Measurements from ENCODE around the gene ADORA1.

The ADORA1 gene

GRCh38 chr1:203175827-203176241 lies 48.3 kb downstream of the ADORA1 start:
- no peak for ATAC-seq

DNA sequence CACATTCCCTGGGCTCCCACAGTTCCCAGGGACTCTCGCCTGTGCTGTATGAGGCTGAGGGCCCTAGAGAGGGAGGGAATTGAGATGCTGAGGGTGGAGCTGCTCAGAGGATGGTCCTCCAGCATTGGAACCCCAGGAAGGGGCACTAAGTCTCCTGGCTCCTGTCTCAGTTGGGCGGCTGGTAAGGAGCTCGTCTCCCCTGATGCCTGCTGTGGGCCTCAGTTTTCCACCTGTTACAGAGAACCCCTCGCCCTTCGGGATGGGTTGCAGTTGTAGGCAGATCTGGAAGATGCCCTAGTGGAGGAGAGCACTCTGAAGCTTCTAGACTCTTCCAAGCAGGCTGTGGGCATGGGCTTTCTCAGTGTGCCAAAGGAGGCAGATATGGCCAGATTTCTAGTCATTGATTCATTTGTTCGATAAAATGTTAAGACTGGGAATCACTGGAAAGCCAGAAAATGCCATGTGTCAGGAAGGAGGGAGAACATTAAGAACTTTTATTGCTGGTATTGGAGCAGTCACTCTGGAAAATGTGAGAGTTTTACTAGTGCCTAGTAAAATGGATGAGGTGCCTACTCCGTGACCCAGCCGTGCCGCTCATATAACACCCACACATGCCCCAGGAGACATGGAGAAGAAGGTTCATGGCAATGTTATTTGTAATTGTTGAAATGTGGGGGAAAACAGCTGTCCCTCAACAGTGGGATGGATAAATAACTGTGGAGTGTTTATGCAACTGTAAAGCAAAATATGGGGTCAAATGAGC lies 48.9 kb downstream of the ADORA1 start:
- H3K36me3 Mint-ChIP-seq, result no peaks in the 10 kb centered on the region
- H3K27ac Mint-ChIP-seq, result no peak overlapping the region
- no peak for DNase-seq (ENCODE audit: low spot score in 2 of 2)
- no peaks in the 10 kb centered on the region for H3K9me3 Mint-ChIP-seq
- no peak for ATAC-seq
- H3K4me3 Mint-ChIP-seq, result no peak overlapping the region
- no peaks in the 10 kb centered on the region for H3K4me1 Mint-ChIP-seq

More at GRCh38 chr1:203175827-203176241, 48.3 kb downstream of the ADORA1 start:
- Mint-ChIP-seq H3K36me3 (no peaks in the 10 kb centered on the region), H3K4me1 (no peaks in the 10 kb centered on the region), H3K4me3 (no peak overlapping the region), H3K9me3 (no peaks in the 10 kb centered on the region), H3K27ac (no peak overlapping the region)
- DNase-seq (ENCODE audit: low spot score in 2 of 2), result no peak

DNA sequence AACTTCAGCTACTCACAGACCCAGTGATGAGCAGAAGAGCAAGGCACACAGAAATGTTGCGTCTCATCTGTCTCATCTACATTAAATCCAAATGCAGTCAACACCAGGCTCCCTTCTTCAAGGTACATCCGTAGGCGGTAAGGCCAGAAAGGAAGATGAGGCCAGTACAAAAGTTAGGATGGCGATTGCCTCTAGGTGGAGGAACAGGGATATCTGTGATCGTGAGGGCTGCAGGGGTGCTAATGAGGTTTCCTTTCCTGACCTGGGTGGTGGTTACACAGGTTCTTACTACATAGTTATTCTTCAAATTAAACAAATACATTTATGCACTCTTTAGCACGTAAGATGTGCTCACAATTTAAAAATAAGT lies 49.5 kb downstream of the ADORA1 start:
- Mint-ChIP-seq H3K36me3 (no peaks in the 10 kb centered on the region), H3K4me1 (no peaks in the 10 kb centered on the region), H3K4me3 (no peak overlapping the region), H3K9me3 (no peaks in the 10 kb centered on the region), H3K27ac (no peak overlapping the region)
- DNase-seq (ENCODE audit: low spot score in 2 of 2) (no peak), ATAC-seq (no peak)

DNA sequence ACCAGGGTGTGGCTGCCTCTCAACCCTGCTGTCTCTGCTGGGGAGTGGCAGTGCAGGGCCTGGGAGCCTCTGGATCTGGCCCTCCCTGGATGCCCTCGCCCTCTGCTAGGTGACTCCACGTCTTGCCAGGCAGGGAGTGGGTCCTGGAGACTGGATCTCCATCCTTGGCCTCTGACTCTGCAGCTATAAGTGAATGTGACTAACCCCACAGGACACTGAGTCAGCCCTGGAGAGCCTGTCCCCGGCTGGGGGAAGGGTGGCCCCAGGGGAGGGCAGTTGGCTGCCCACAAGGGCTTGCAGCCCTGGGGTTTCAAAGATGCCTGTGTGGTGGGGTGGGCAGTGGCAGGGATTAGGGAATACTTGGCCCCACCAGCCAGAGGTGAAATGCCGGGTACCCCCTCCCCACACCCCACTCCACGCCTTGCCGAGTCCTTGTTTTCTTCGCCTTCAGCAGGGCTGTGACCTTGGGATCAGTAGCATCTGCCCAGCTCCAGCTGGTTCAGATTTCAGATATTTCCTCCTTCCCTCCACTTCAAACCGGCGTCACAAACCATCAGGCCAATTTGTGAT lies 50.0 kb downstream of the ADORA1 start:
- H3K4me3 Mint-ChIP-seq, result no peak overlapping the region
- no peaks in the 10 kb centered on the region for H3K9me3 Mint-ChIP-seq
- DNase-seq (ENCODE audit: low spot score in 2 of 2) (no peak), ATAC-seq (no peak)
- H3K36me3 Mint-ChIP-seq, result no peaks in the 10 kb centered on the region
- no peaks in the 10 kb centered on the region for H3K4me1 Mint-ChIP-seq
- no peak overlapping the region for H3K27ac Mint-ChIP-seq

GRCh38 chr1:203178083-203178482 lies 50.6 kb downstream of the ADORA1 start:
- ATAC-seq (no peak), DNase-seq (ENCODE audit: low spot score in 2 of 2) (no peak)
- no peaks in the 10 kb centered on the region for H3K9me3 Mint-ChIP-seq
- H3K36me3 Mint-ChIP-seq, result no peaks in the 10 kb centered on the region
- no peaks in the 10 kb centered on the region for H3K4me1 Mint-ChIP-seq
- H3K4me3 Mint-ChIP-seq, result no peak overlapping the region
- no peak overlapping the region for H3K27ac Mint-ChIP-seq

GRCh38 chr1:203178821-203179666 lies 51.5 kb downstream of the ADORA1 start:
- no peaks in the 10 kb centered on the region for H3K4me1 Mint-ChIP-seq
- no peak overlapping the region for H3K27ac Mint-ChIP-seq
- no peak for ATAC-seq
- H3K4me3 Mint-ChIP-seq, result no peak overlapping the region
- no peaks in the 10 kb centered on the region for H3K9me3 Mint-ChIP-seq
- DNase-seq (ENCODE audit: low spot score in 2 of 2), result no peak
- no peaks in the 10 kb centered on the region for H3K36me3 Mint-ChIP-seq

- ATAC-seq (no peak), DNase-seq (ENCODE audit: low spot score in 2 of 2) (no peak)
- H3K9me3 Mint-ChIP-seq, result no peaks in the 10 kb centered on the region
- H3K4me1 Mint-ChIP-seq, result no peaks in the 10 kb centered on the region
- no peaks in the 10 kb centered on the region for H3K36me3 Mint-ChIP-seq
- H3K4me3 Mint-ChIP-seq, result no peak overlapping the region
- H3K27ac Mint-ChIP-seq, result no peak overlapping the region
Measured at GRCh38 chr1:203179667-203180005, 52.1 kb downstream of the ADORA1 start.

GRCh38 chr1:203180611-203181330 lies 53.2 kb downstream of the ADORA1 start:
- Mint-ChIP-seq H3K4me1 (no peaks in the 10 kb centered on the region), H3K27ac (no peak overlapping the region), H3K36me3 (no peaks in the 10 kb centered on the region), H3K9me3 (no peaks in the 10 kb centered on the region), H3K4me3 (no peak overlapping the region)
- DNase-seq (ENCODE audit: low spot score in 2 of 2) (no peak), ATAC-seq (no peak)

DNA sequence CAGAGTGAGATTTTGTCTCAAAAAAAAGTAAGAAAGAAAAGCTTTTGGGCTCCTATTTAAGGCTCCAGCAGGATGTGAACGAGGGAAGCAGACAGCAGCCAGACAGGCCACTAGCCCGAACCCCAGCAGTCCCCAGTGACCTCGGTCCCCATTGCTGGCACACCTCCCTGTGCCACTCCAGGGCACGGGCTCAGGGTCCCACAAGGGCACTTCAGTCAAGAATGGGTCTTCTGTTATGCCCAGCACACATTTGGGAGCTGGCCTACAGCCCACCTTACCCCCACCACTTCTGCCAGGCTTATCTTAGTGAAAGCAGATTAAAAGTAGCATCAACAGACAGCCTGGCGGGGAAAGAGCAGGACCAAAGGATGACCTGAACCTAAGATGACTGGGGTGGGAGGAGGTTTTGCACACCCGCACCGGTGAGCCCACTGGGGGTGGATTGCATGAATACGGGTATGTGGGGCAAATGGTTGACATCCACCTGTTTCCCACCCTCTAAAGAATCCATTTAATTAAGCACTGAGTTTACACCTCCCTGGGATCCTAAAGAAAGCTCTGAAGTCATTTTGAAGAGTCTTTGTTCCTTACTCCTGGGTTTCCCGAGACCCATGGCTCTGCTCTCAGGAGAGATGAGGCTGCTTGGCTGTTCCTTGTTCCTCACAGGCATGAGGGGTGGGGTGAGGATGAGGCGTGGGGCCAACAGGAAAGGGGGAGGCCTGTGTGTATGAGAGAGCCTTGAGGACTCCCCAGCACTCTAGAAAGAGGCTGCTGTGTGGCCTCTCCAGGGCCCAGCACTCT lies 54.3 kb downstream of the ADORA1 start:
- no peak for ATAC-seq
- H3K4me3 Mint-ChIP-seq, result no peak overlapping the region
- no peaks in the 10 kb centered on the region for H3K36me3 Mint-ChIP-seq
- H3K27ac Mint-ChIP-seq, result no peak overlapping the region
- no peak for DNase-seq (ENCODE audit: low spot score in 2 of 2)
- H3K9me3 Mint-ChIP-seq, result no peaks in the 10 kb centered on the region
- no peaks in the 10 kb centered on the region for H3K4me1 Mint-ChIP-seq

GRCh38 chr1:203182387-203182953 lies 54.9 kb downstream of the ADORA1 start:
- H3K9me3 Mint-ChIP-seq, result no peaks in the 10 kb centered on the region

DNA sequence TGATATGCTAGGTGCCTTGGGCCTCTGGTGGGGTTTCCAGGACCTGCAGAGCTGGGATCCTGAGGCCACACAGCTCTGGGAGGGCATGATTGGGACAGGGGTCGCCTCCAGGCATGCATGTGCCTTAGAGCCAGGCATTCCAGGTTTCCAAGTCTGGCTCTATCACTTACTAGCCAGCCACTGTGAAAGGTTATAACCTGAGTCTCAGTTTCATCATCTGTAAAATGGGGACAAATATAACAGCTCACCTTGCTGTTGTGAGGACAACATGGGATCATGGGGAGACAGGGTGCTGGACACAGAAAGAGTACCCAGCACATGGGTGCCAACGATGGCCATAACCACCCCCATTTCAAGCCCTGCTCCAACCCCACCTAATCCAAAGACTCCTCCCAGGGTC lies 56.3 kb downstream of the ADORA1 start:
- H3K27ac Mint-ChIP-seq, result no peak overlapping the region
- H3K4me1 Mint-ChIP-seq, result no peaks in the 10 kb centered on the region
- H3K36me3 Mint-ChIP-seq, result no peaks in the 10 kb centered on the region
- ATAC-seq, result no peak
- no peak for DNase-seq (ENCODE audit: low spot score in 2 of 2)
- no peak overlapping the region for H3K4me3 Mint-ChIP-seq
- no peaks in the 10 kb centered on the region for H3K9me3 Mint-ChIP-seq

More at GRCh38 chr1:203182387-203182953, 54.9 kb downstream of the ADORA1 start:
- no peak overlapping the region for H3K4me3 Mint-ChIP-seq
- no peaks in the 10 kb centered on the region for H3K4me1 Mint-ChIP-seq
- DNase-seq (ENCODE audit: low spot score in 2 of 2), result no peak
- ATAC-seq, result no peak
- no peak overlapping the region for H3K27ac Mint-ChIP-seq
- H3K36me3 Mint-ChIP-seq, result no peaks in the 10 kb centered on the region

GRCh38 chr1:203184467-203184866 lies 56.9 kb downstream of the ADORA1 start:
- no peaks in the 10 kb centered on the region for H3K36me3 Mint-ChIP-seq
- ATAC-seq (no peak), DNase-seq (ENCODE audit: low spot score in 2 of 2) (no peak)
- H3K4me1 Mint-ChIP-seq, result no peaks in the 10 kb centered on the region
- H3K9me3 Mint-ChIP-seq, result no peaks in the 10 kb centered on the region
- H3K4me3 Mint-ChIP-seq, result no peak overlapping the region
- no peak overlapping the region for H3K27ac Mint-ChIP-seq

DNA sequence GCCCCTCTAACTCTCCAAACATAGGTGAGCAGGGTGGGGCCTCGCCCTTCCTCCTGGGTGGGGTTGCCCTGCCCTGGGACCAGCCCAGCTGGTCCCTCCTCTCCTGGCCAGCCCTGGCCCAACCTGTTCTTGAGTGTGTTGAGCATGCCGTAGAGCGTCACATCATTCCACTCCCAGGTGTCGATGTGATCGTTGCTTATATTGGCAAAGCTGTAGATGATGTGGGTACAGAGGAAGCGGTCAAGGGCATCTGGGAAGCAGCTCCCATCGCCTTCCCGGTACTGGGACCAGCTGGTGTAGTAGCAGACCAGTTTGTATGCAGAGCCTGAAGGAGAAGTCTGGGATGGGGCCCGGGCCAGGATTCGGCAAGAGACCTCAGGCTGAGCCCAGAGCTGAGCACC lies 57.5 kb downstream of the ADORA1 start:
- Mint-ChIP-seq H3K36me3 (no peaks in the 10 kb centered on the region), H3K9me3 (no peaks in the 10 kb centered on the region), H3K27ac (no peak overlapping the region), H3K4me1 (no peaks in the 10 kb centered on the region), H3K4me3 (no peak overlapping the region)
- no peak for DNase-seq (ENCODE audit: low spot score in 2 of 2)
- ATAC-seq, result no peak

GRCh38 chr1:203185585-203185984 lies 58.1 kb downstream of the ADORA1 start:
- H3K4me1 Mint-ChIP-seq, result no peaks in the 10 kb centered on the region
- no peaks in the 10 kb centered on the region for H3K36me3 Mint-ChIP-seq
- no peak overlapping the region for H3K27ac Mint-ChIP-seq

More at GRCh38 chr1:203185585-203185984, 58.1 kb downstream of the ADORA1 start:
- Mint-ChIP-seq H3K9me3 (no peaks in the 10 kb centered on the region), H3K4me3 (no peak overlapping the region)
- ATAC-seq (no peak), DNase-seq (ENCODE audit: low spot score in 2 of 2) (no peak)
